D721Med (cell line): ENCODE measurements around the gene TIRAP.

Experiments used
- DNase-seq: peaks from one replicate; pipeline ENCODE4 v3.0.0; 2011; ENCODE audit warnings: low spot score; ENCODE audit not compliant: insufficient read length
- FAIRE-seq: peaks from 2 replicates; lab custom pipeline; 2011; peaks lifted over from hg19 to GRCh38; lab: Jason Lieb, UNC
- CTCF ChIP-seq: IDR thresholded peaks from 2 replicates; pipeline ENCODE4 v1.5.1; 2012; ENCODE audit warnings: mild to moderate bottlenecking, control low read depth; ENCODE audit not compliant: insufficient read depth; ENCODE audit errors: missing control alignments

Gene TIRAP

GRCh38 chr11:126311401-126312291, 28.8 kb downstream of the TIRAP start:
- FAIRE-seq (no peak), DNase-seq (no peak)
- no peak for TF ChIP-seq CTCF

- no peak for TF ChIP-seq CTCF
- no peak for DNase-seq
- no peak for FAIRE-seq
These were observed 30.1 kb downstream of the TIRAP start for GRCh38 chr11:126312961-126313360.

GRCh38 chr11:126313826-126314225, 30.9 kb downstream of the TIRAP start:
- DNase-seq (no peak), FAIRE-seq (no peak)
- TF ChIP-seq CTCF, result no peak

- FAIRE-seq (no peak), DNase-seq (no peak)
- TF ChIP-seq CTCF, result no peak
These were observed 34.5 kb downstream of the TIRAP start for GRCh38 chr11:126317432-126317755.

- DNase-seq, result no peak
- FAIRE-seq, result no peak
- no peak for TF ChIP-seq CTCF
These were observed 35.1 kb downstream of the TIRAP start for GRCh38 chr11:126317756-126318573.

GRCh38 chr11:126318574-126319373, 35.9 kb downstream of the TIRAP start:
- DNase-seq (no peak), FAIRE-seq (no peak)
- TF ChIP-seq CTCF, result no peak
